HepG2 (cell line): ENCODE measurements around the gene ALB. TPM values are rescaled to one million over a fixed set of nuclear protein-coding genes. Genes with fewer than 3 reads are reported as not detected.

Experiments
- CREM ChIP-seq, 2 experiments: sonication (generic) in 1 of 2; formaldehyde crosslinking in 1 of 2; IDR thresholded peaks; 2 replicates each; pipeline versions ENCODE4 v1.4.0 to v1.6.1; 2016 to 2020; ENCODE audit warnings: antibody characterized with exemption in 1 of 2, mild to moderate bottlenecking in 1 of 2, missing genetic modification reagents in 1 of 2
- ERF ChIP-seq: IDR thresholded peaks from 2 replicates; pipeline ENCODE4 v1.6.1; 2018; ENCODE audit warnings: missing biosample characterization, missing genetic modification reagents
- FOXC1 ChIP-seq: sonication (generic); formaldehyde crosslinking; IDR thresholded peaks from 2 replicates; pipeline ENCODE4 v1.8.0; 2022; ENCODE audit warnings: mild to moderate bottlenecking, missing genetic modification reagents, borderline replicate concordance
- HMGXB3 ChIP-seq: sonication (generic); formaldehyde crosslinking; IDR thresholded peaks from 2 replicates; pipeline ENCODE4 v1.4.0; 2020; ENCODE audit warnings: missing genetic modification reagents, borderline replicate concordance
- MAF1 ChIP-seq: sonication (generic); formaldehyde crosslinking; IDR thresholded peaks from 2 replicates; pipeline ENCODE4 v1.5.0; 2020; ENCODE audit warnings: missing genetic modification reagents, borderline replicate concordance
- MEIS1 ChIP-seq: sonication (generic); formaldehyde crosslinking; IDR thresholded peaks from 2 replicates; pipeline ENCODE4 v1.9.0; 2021; ENCODE audit warnings: mild to moderate bottlenecking, missing genetic modification reagents, moderate library complexity, borderline replicate concordance
- MLLT10 ChIP-seq: sonication (generic); formaldehyde crosslinking; IDR thresholded peaks from 2 replicates; pipeline ENCODE4 v1.4.0; 2020; ENCODE audit warnings: missing genetic modification reagents
- MLX ChIP-seq: IDR thresholded peaks from 2 replicates; pipeline ENCODE4 v1.6.1; 2016
- NCOR1 ChIP-seq: fragments of 200-600 bp; sonication (generic); IDR thresholded peaks from 2 replicates; pipeline ENCODE4 v1.7.0; 2017; ENCODE audit warnings: antibody characterized with exemption, low read length, borderline replicate concordance
- NKX3-1 ChIP-seq: sonication (generic); formaldehyde crosslinking; IDR thresholded peaks from 2 replicates; pipeline ENCODE4 v1.5.0; 2020; ENCODE audit warnings: missing genetic modification reagents
- SIX4 ChIP-seq: sonication (generic); formaldehyde crosslinking; IDR thresholded peaks from 2 replicates; pipeline ENCODE4 v1.4.0; 2020; ENCODE audit warnings: missing genetic modification reagents
- SNRNP70 ChIP-seq: fragments of 200-400 bp; formaldehyde crosslinking; IDR thresholded peaks from 2 replicates; pipeline ENCODE4 v1.6.1; 2017; ENCODE audit warnings: mild to moderate bottlenecking, low read depth, low read length, moderate library complexity
- SP4 ChIP-seq: sonication (generic); formaldehyde crosslinking; IDR thresholded peaks from 2 replicates; pipeline ENCODE4 v1.8.1; 2023; ENCODE audit warnings: mild to moderate bottlenecking, missing genetic modification reagents
- TCF12 ChIP-seq, 2 experiments: fragments of 450-650 bp in 1 of 2; sonication (generic) in 1 of 2; formaldehyde crosslinking in 1 of 2; IDR thresholded peaks; 2 replicates each; pipeline versions ENCODE4 v1.6.1 to v1.8.0; 2017 to 2022; ENCODE audit warnings: antibody characterized with exemption in 1 of 2, mild to moderate bottlenecking in 1 of 2, missing genetic modification reagents in 1 of 2, moderate library complexity in 1 of 2
- TCF7L2 ChIP-seq: IDR thresholded peaks from 2 replicates; pipeline ENCODE4 v1.6.1; 2011; ENCODE audit warnings: mild to moderate bottlenecking, low read depth, low read length, moderate library complexity
- ZFP41 ChIP-seq: sonication (generic); formaldehyde crosslinking; IDR thresholded peaks from 2 replicates; pipeline ENCODE4 v1.4.0; 2020; ENCODE audit warnings: mild to moderate bottlenecking, missing genetic modification reagents, borderline replicate concordance
- ZFY ChIP-seq: sonication (generic); formaldehyde crosslinking; IDR thresholded peaks from 2 replicates; pipeline ENCODE4 v1.4.0; 2020; ENCODE audit warnings: missing genetic modification reagents
- ZNF276 ChIP-seq: sonication (generic); formaldehyde crosslinking; IDR thresholded peaks from 2 replicates; pipeline ENCODE4 v1.4.0; 2020; ENCODE audit warnings: mild to moderate bottlenecking, low read depth, missing genetic modification reagents
- ZNF468 ChIP-seq: sonication (generic); formaldehyde crosslinking; IDR thresholded peaks from 2 replicates; pipeline ENCODE4 v1.8.0; 2022; ENCODE audit warnings: mild to moderate bottlenecking, moderate library complexity, missing genetic modification reagents
- ZNF552 ChIP-seq: sonication (generic); formaldehyde crosslinking; IDR thresholded peaks from 2 replicates; pipeline ENCODE4 v1.9.0; 2022; ENCODE audit warnings: missing genetic modification reagents, mild to moderate bottlenecking, borderline replicate concordance
- ZNF747 ChIP-seq: sonication (generic); formaldehyde crosslinking; IDR thresholded peaks from 2 replicates; pipeline ENCODE4 v1.8.1; 2023; ENCODE audit warnings: missing genetic modification reagents, mild to moderate bottlenecking, borderline replicate concordance
- ZNF792 ChIP-seq: IDR thresholded peaks from 2 replicates; pipeline ENCODE4 v1.6.1; 2016
- ZNF891 ChIP-seq: sonication (generic); formaldehyde crosslinking; IDR thresholded peaks from 2 replicates; pipeline ENCODE4 v1.5.0; 2020; ENCODE audit warnings: mild to moderate bottlenecking, missing genetic modification reagents
- ZSCAN20 ChIP-seq: sonication (generic); formaldehyde crosslinking; IDR thresholded peaks from 2 replicates; pipeline ENCODE4 v1.4.0; 2020; ENCODE audit warnings: missing genetic modification reagents, mild to moderate bottlenecking, borderline replicate concordance
- polyA plus RNA-seq, 8 experiments: library from polyadenylated mRNA; depleted of rRNA in 3 of 8; stranded (reverse) in 7 of 8; unstranded in 1 of 8; fragments of >200 nt; fragmentation: Illumina TruSeq in 4 of 8; extraction: Trizol in 4 of 8; gene quantifications; 2 replicates each; pipeline versions ENCODE4 v1.2.1 to v1.2.3, GENCODE V29; 2011 to 2016; ENCODE audit warnings: low read depth in 4 of 8, missing spikeins in 1 of 8, mixed read lengths in 1 of 8; ENCODE audit not compliant: insufficient read depth in 1 of 8
- total RNA-seq, 5 experiments: library from RNA; depleted of rRNA; stranded (reverse); fragments of >200 nt; fragmentation: Illumina TruSeq; extraction: Trizol; gene quantifications; 2 replicates each; pipeline ENCODE4 v1.2.3, GENCODE V29; 2016; ENCODE audit warnings: low read depth in 1 of 5
- TF ChIP-seq, protein P1 (sequence below): IDR thresholded peaks from 2 replicates; pipeline ENCODE4 v1.6.1; 2016; ENCODE audit warnings: low read depth, borderline replicate concordance

ALB gene
- total and polyA plus RNA-seq, 2 of the 13 experiments (the other 11 are each of a cell fraction or from before 2014, with no cell fraction given) = 22,259 to 22,625 TPM

GRCh38 chr4:73404042-73404441, at the start of gene ALB (continued):
- TF ChIP-seq TCF12 (IDR thresholded peaks at IDR 0.05) = no peak
- no peak for TF ChIP-seq TCF12 (CRISPR knock-in tag; IDR thresholded peaks at IDR 0.05)
- no peak for TF ChIP-seq ZNF468 (CRISPR knock-in tag)
- TF ChIP-seq ZNF747 (CRISPR knock-in tag) = no peak
- TF ChIP-seq HMGXB3 = peak; percentile 69; the same call in 1 of the 2 replicates
- peak; percentile 97 for TF ChIP-seq MLLT10
- no peak for TF ChIP-seq TCF7L2
- TF ChIP-seq SP4 = no peak
- peak; percentile 73; the same call in 1 of the 2 replicates for TF ChIP-seq ERF (CRISPR knock-in tag)
- no peak for TF ChIP-seq ZSCAN20 (CRISPR knock-in tag)
- no peak for TF ChIP-seq ZNF552 (CRISPR knock-in tag)
- TF ChIP-seq SIX4 = no peak
- TF ChIP-seq ZNF276 = no peak
- no peak for TF ChIP-seq ZNF891 (CRISPR knock-in tag)
- no peak for TF ChIP-seq ZNF792
- peak; percentile 17; the same call in 1 of the 2 replicates for TF ChIP-seq MLX (CRISPR knock-in tag)
- no peak for TF ChIP-seq NCOR1
- TF ChIP-seq FOXC1 (CRISPR knock-in tag) = no peak
- peak; percentile 27; the same call in 1 of the 2 replicates for TF ChIP-seq ZFY (CRISPR knock-in tag)
- peak; percentile 63 for TF ChIP-seq CREM (IDR thresholded peaks at IDR 0.05)
- no peak for TF ChIP-seq CREM (CRISPR knock-in tag; IDR thresholded peaks at IDR 0.05)
- no peak for TF ChIP-seq ZFP41 (CRISPR knock-in tag)
- no peak for TF ChIP-seq SNRNP70
- peak; percentile 84 for TF ChIP-seq NKX3-1 (CRISPR knock-in tag)
- no peak for TF ChIP-seq MAF1 (CRISPR knock-in tag)
- TF ChIP-seq MEIS1 = no peak
- TF ChIP-seq, protein P1, sequence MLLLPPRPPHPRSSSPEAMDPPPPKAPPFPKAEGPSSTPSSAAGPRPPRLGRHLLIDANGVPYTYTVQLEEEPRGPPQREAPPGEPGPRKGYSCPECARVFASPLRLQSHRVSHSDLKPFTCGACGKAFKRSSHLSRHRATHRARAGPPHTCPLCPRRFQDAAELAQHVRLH (CRISPR knock-in tag) = peak; percentile 66; the same call in 1 of the 2 replicates
